Tibial nerve (tissue), 4 donors: ENCODE results near the gene RAB26. TPM values are rescaled to one million over a fixed set of nuclear protein-coding genes. Genes with fewer than 3 reads are reported as not detected.
"Not testable (repeated sequence)": the region's sequence is repeated elsewhere in the genome, so short reads cannot be mapped to it uniquely, and the experiment has no call there.

ENCODE experiments used
- DNase-seq, 2 donors: peaks; one replicate each; pipeline ENCODE4 v3.0.0-alpha.2; 2019; ENCODE audit warnings: low spot score in 2 of 2
- H3K27ac ChIP-seq, 4 donors: fragments of 200-600 bp; sonication (generic) in 3 of 4; one replicate each; pipeline ENCODE4 v1.5.1; 2017 to 2019; ENCODE audit warnings: mild to moderate bottlenecking in 1 of 4
- H3K27me3 ChIP-seq, 2 donors: fragments of 200-600 bp; sonication (generic) in 1 of 2; one replicate each; pipeline versions ENCODE4 v1.5.1 to v1.6.0; 2017 to 2019
- H3K36me3 ChIP-seq, 3 donors: fragments of 200-600 bp; sonication (generic); one replicate each; pipeline ENCODE4 v1.5.1; 2018 to 2019
- H3K4me1 ChIP-seq, 4 donors: fragments of 200-600 bp; sonication (generic) in 3 of 4; one replicate each; pipeline ENCODE4 v1.5.1; 2017 to 2019
- H3K4me3 ChIP-seq, 4 donors: fragments of 200-600 bp; sonication (generic) in 3 of 4; one replicate each; pipeline ENCODE4 v1.5.1; 2017 to 2019; ENCODE audit warnings: mild to moderate bottlenecking in 1 of 4, moderate library complexity in 1 of 4
- H3K9me3 ChIP-seq, 4 donors: fragments of 200-600 bp; sonication (generic) in 3 of 4; one replicate each; pipeline ENCODE4 v1.5.1; 2017 to 2019
- EP300 ChIP-seq, 2 donors: sonication (generic); formaldehyde crosslinking; IDR thresholded peaks; one replicate each; pipeline ENCODE4 v1.6.1; 2017; ENCODE audit warnings: antibody characterized with exemption in 2 of 2, mild to moderate bottlenecking in 1 of 2
- WGBS, 2 donors: methylation state at CpG; one replicate each; pipeline ENCODE4 v1.1.5; 2018; 5-methylcytosine and 5-hydroxymethylcytosine counted together
- total RNA-seq, 4 donors: library from RNA; depleted of rRNA; stranded (reverse); fragments of >200 nt; gene quantifications; one replicate each; pipeline ENCODE4 v1.1.0, GENCODE V29; 2016
- TF ChIP-seq, protein P1 (sequence below), 5 experiments: fragments of 200-600 bp in 3 of 5; fragments of 450-650 bp in 2 of 5; sonication (generic) in 3 of 5; IDR thresholded peaks; one replicate each; pipeline ENCODE4 v1.5.1; 2016 to 2019; ENCODE audit warnings: antibody characterized with exemption in 5 of 5, mild to moderate bottlenecking in 3 of 5, moderate library complexity in 2 of 5

RAB26 gene
- total RNA-seq, 4 donors from 2014 or later = not detected

DNA sequence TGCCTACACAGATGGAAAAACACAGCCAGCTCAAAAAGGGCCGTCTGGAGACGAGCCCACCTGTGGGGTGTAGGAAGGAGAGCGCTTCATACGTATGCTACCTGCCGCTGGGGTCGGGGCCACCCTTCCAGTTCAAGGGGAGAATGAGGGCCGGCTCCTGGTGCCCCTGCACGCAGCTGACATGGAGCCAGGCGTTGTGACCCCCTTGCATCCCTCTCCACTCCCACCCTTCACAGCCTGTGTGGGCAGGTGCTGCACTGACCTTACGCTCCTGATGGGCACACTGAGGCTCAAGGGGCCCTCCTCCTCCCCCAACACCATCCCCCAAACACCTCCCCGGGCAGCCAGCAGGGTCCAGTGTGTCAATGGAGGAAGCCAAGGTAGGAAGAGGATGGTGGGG lies 22.8 kb upstream of the RAB26 start:
- whole genome bisulfite sequencing, 2 donors = 30 to 40% methylated on average over 10 of the region's 11 CpGs
- H3K36me3 ChIP-seq, H3K27me3 ChIP-seq, DNase-seq, H3K9me3 ChIP-seq: not testable (repeated sequence)
- Histone ChIP-seq H3K27ac (peak overlapping the region; percentile 76 to 87 (median 85)), H3K4me1 (peaks cover 0 to 87% (median 63%) of the 10 kb centered on the region in 4 donors), H3K4me3 (peak overlapping the region in 2 of 4 donors; percentile 13 to 43)

DNA sequence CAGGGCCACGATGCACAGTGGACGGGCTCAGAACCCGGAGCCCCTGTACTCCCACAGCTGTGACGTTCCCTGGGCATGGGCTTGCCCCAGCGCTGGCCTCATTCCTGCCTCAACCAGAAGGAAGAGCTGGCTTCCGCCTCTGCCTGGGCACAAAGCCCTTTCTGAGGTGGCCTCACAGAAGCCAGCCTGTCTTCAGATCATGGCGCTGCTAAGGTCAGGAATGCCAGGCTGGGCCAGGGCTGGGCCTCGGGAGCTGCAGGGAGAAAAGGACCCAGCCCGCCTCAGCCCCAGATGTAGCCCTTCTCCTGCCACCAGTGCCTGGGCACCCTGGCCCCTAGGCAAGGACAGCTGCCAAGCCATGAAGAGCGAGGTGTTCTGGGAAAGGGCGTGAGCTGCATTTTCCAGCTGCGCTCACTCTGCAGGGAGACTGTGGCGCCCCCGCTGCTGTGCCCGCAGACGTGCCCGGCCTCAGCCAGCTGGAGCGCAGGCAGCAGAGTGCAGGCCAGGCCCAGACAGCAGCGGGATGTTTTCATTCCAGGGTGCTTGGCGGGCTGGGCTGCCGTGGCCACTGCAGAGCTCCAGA lies 22.2 kb upstream of the RAB26 start:
- peaks cover 0 to 86% (median 63%) of the 10 kb centered on the region in 4 donors for H3K4me1 ChIP-seq
- DNase-seq, H3K36me3 ChIP-seq, H3K27me3 ChIP-seq, H3K4me3 ChIP-seq, H3K9me3 ChIP-seq: not testable (repeated sequence)
- peak in 1 of 2 donors; percentile 60 for TF ChIP-seq EP300 (IDR thresholded peaks at IDR 0.05)
- TF ChIP-seq, protein P1, sequence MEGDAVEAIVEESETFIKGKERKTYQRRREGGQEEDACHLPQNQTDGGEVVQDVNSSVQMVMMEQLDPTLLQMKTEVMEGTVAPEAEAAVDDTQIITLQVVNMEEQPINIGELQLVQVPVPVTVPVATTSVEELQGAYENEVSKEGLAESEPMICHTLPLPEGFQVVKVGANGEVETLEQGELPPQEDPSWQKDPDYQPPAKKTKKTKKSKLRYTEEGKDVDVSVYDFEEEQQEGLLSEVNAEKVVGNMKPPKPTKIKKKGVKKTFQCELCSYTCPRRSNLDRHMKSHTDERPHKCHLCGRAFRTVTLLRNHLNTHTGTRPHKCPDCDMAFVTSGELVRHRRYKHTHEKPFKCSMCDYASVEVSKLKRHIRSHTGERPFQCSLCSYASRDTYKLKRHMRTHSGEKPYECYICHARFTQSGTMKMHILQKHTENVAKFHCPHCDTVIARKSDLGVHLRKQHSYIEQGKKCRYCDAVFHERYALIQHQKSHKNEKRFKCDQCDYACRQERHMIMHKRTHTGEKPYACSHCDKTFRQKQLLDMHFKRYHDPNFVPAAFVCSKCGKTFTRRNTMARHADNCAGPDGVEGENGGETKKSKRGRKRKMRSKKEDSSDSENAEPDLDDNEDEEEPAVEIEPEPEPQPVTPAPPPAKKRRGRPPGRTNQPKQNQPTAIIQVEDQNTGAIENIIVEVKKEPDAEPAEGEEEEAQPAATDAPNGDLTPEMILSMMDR (IDR thresholded peaks at IDR 0.05) = peak in 1 of 5 experiments; percentile 0
- peak overlapping the region; percentile 76 to 87 (median 85) for H3K27ac ChIP-seq
- WGBS, 2 donors = 28 to 35% methylated on average over 16 to 17 of the region's 21 CpGs

DNA sequence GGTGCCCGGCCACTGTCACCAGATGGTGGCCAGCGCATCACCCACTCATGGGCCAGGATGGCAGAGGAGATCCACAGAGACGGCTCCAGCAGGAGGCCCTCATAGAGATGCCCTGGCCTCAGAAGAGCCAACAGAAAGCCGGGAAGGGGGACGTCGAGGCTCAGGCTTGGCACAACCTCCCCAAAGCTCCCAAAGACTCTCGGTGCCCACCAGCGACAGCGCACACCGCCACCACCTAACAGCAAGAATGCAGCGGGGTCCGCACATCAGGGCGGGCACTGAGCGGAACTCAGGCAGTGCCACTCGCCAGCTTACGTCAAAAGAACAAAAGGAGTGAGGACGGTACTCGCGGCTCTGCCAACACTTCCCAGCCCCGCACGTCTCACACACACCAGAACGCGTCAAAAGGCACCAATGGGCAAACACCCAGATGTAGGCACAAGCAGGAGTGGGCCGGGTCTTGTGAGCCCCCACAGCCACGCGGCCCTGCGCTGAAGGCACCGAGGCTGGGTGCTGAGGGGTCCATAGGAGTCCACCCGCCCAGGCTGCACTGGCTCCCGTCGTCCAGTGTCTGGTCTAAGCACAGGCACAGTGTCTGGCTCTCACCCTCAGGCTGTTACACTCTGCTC lies 21.4 kb upstream of the RAB26 start:
- not testable (repeated sequence) for DNase-seq, H3K4me3 ChIP-seq
- 70 to 81% methylated on average over 20 to 30 of the region's 31 CpGs for WGBS, 2 donors

DNA sequence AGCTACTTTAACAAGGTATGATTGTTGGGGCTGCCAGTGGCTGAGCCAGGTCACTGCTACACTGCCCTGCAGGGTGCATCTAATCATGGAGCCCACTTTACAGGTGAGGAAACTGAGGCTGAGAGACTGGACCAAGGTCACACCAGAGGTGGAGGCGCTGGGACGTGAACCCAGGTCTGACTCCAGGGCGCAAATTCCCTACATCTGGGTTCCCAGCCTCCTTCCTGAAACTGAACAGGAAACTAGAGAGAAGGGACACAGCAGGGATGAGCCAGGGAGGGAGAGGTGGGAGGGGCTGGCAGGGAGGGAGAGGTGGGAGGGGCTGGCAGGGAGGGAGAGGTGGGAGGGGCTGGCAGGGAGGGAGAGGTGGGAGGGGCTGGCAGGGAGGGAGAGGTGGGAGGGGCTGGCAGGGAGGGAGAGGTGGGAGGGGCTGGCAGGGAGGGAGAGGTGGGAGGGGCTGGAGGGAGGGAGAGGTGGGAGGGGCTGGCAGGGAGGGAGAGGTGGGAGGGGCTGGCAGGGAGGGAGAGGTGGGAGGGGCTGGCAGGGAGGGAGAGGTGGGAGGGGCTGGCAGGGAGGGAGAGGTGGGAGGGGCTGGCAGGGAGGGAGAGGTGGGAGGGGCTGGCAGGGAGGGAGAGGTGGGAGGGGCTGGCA lies 20.7 kb upstream of the RAB26 start:
- not testable (repeated sequence) for H3K9me3 ChIP-seq, H3K4me3 ChIP-seq, DNase-seq, H3K27me3 ChIP-seq, H3K36me3 ChIP-seq
- Histone ChIP-seq H3K27ac (peak overlapping the region; percentile 76 to 87 (median 85)), H3K4me1 (peaks cover 0 to 80% (median 55%) of the 10 kb centered on the region in 4 donors)
- WGBS, 2 donors = 6% methylated on average over 3 of the region's 3 CpGs; no CpG with 5 or more reads in 1 of the 2 donors

More for the DNA sequence above, 21.4 kb upstream of the RAB26 start:
- Histone ChIP-seq H3K4me1 (peaks cover 0 to 86% (median 58%) of the 10 kb centered on the region in 4 donors), H3K27ac (peak overlapping the region; percentile 76 to 87 (median 85))
- not testable (repeated sequence) for H3K9me3 ChIP-seq, H3K36me3 ChIP-seq, H3K27me3 ChIP-seq

DNA sequence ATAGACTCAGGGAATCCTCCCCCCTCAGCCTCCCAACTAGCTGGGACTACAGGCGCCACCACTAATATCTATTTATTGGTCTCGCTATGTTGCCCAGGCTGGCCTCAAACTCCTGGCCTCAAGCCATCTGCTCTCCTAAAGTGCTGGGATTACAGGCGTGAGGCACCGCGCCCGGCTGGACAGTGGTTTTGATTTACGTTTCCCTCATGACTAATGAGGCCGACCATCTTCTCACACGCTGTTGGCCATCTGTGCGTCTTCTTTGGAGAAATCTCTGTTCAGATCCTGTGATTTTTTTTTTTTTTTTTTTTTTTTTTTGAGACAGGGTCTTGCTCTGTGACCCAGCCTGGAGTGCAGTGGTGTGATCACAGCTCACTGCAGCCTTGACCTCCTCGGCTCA lies 19.2 kb upstream of the RAB26 start:
- not testable (repeated sequence) for H3K27me3 ChIP-seq, H3K9me3 ChIP-seq, H3K4me3 ChIP-seq, H3K36me3 ChIP-seq, DNase-seq
- Histone ChIP-seq H3K27ac (peak overlapping the region in 1 of 4 donors; percentile 77), H3K4me1 (peaks cover 0 to 72% (median 44%) of the 10 kb centered on the region in 4 donors)
- 70 to 73% methylated on average over 9 to 10 of the region's 11 CpGs for WGBS, 2 donors

DNA sequence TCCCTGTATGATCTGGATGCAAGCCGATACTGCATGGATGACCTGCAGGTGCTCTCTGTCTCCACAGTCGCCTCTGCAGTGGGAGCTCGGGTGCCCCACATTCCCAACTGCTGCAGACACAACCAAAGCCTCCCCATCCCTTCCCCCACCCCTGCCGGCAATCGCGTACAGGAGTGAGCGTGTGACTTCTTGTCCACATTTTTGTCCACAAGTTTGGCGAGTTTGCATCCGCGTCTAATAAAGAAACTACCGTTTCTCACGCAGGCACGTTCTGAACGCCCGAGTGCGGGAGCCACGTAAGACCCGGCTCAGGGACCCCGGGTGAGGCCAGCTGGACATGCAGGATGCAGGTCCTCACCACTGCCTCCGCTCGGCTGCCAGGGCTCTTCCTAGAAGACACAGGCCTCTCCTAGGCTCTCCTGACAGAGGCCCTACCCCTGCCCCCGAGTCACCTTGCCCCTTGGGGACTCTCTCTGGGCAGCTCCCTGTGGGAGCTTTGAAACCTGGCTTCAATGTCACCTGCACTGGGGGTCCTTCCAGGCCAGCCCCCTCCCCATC lies 18.5 kb upstream of the RAB26 start:
- peaks cover 0 to 65% (median 38%) of the 10 kb centered on the region in 4 donors for H3K4me1 ChIP-seq
- peak overlapping the region in 1 of 4 donors; percentile 34 for H3K27ac ChIP-seq
- not testable (repeated sequence) for H3K4me3 ChIP-seq, DNase-seq, H3K9me3 ChIP-seq, H3K36me3 ChIP-seq, H3K27me3 ChIP-seq
- WGBS, 2 donors = 68 to 71% methylated on average over 15 of the region's 22 CpGs

DNA sequence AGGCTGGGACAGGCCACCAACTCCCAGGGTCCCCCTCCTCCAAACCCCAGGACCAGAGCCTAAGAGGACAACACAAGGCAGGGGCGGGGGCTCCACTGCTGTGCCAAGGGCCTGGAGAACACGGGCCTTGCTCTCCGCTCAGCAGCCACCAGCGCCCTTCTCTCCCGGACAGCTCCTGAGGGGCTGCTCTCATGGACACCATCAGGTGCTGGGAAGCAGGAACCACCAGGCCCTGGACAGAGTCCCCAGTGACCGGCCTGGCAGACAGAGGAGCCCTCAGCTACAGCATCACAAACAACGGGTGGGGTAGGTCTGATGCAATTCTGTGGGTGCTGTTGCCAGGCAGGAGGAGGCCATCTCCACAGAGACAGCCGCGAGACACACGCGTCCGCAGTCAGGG lies 14.6 kb upstream of the RAB26 start:
- H3K9me3 ChIP-seq, H3K27me3 ChIP-seq, DNase-seq, H3K36me3 ChIP-seq: not testable (repeated sequence)
- Histone ChIP-seq H3K4me3 (peak overlapping the region in 2 of 4 donors; percentile 22 to 26), H3K27ac (peak overlapping the region in 2 of 4 donors; percentile 72 to 77), H3K4me1 (peaks cover 0 to 35% (median 7%) of the 10 kb centered on the region in 4 donors)
- 30% methylated on average over 2 of the region's 12 CpGs; no CpG with 5 or more reads in 1 of the 2 donors for WGBS, 2 donors

DNA sequence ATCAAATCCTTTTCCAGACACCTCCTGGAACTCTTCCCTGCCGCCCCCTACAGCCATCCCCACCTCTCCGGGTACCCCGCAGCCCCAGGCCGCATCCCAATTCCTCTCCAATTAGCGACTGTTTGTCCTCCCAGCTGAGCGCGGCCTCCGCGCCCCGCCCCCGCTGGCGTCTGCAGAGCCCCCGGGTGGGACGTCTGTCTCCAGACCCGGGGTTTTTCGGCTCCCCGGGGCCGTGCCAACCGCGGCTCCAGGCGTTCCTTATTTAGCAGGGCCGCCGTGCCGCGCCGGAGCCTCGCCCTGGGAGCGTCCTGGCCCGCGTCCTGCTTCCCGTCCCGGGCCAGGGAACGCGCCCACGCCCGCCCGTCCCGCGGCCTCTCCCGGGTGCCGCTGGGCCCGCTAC lies 13.4 kb upstream of the RAB26 start:
- not testable (repeated sequence) for H3K9me3 ChIP-seq, H3K36me3 ChIP-seq, DNase-seq, H3K27me3 ChIP-seq
- WGBS, 2 donors = 0% methylated on average over 16 to 20 of the region's 42 CpGs
- Histone ChIP-seq H3K4me1 (peaks cover 0 to 32% (median 2%) of the 10 kb centered on the region in 4 donors), H3K4me3 (peak overlapping the region; percentile 52 to 83 (median 60)), H3K27ac (peak overlapping the region in 3 of 4 donors; percentile 78 to 89 (median 86))
